ENCODE data around the gene CBY3. TPM values are rescaled to one million over a fixed set of nuclear protein-coding genes. Genes with fewer than 3 reads are reported as not detected.

Gene CBY3
- polyA plus RNA-seq, 1 donor (not counting 4 experiments of a cell fraction or from before 2014, with no cell fraction given) = not detected

DNA sequence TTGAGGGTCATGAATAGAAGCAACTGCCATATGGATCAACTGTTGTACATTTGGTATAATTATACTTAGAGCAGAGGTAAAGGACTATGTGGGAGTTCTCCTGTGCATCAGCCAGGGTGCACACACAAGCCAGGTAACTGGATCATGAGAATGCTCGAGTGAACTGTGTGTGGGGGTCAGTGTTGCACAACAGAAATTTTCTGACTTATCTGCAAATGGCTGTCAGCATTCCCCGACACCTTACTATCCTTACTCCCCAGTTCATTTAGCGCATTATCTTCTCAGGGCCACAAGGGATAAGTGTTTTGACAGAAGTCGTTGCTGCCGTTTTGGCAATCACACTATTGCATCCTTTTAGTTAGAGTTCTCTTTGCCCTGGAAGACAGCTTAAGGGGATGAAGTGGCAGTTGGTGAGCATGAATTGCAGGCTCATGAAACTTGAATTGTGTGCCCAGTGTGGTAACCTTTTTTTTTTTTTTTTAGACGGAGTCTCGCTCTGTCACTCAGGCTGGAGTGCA is 19.6 kb upstream of the CBY3 start:
- Histone ChIP-seq H4K20me1 (ENCODE audit: control insufficient read depth, extremely low read depth, insufficient read depth, low read length) (peaks cover 21% of the 10 kb centered on the region), H3K27ac (ENCODE audit: control insufficient read depth, insufficient read depth, low read length) (peak overlapping the region; percentile 99), H3K4me2 (ENCODE audit: control insufficient read depth, extremely low read depth, insufficient read depth, low read depth, low read length) (peak overlapping the region; percentile 96), H3K79me2 (ENCODE audit: control insufficient read depth, insufficient read depth, low read length) (peaks cover 64% of the 10 kb centered on the region), H3K27me3 (ENCODE audit: control insufficient read depth, extremely low read depth, insufficient read depth, low read length) (no peaks in the 10 kb centered on the region), H3K9me1 (ENCODE audit: control insufficient read depth, extremely low read depth, insufficient read depth, low read length) (no peaks in the 10 kb centered on the region), H3K9me3 (ENCODE audit: control insufficient read depth, low read depth, low read length) (no peaks in the 10 kb centered on the region), H2AFZ (ENCODE audit: control insufficient read depth, low read length) (no peak overlapping the region), H3K9ac (ENCODE audit: control insufficient read depth, extremely low read depth, insufficient read depth, low read length) (peak overlapping the region; percentile 100), H3K36me3 (ENCODE audit: control insufficient read depth in 2 of 2, extremely low read depth in 1 of 2, insufficient read depth in 2 of 2, low read length in 2 of 2) (peaks cover 11 to 21% of the 10 kb centered on the region in 2 experiments), H3K4me1 (ENCODE audit: control insufficient read depth, extremely low read depth, insufficient read depth, low read length) (peaks cover 9% of the 10 kb centered on the region), H3K4me3 (ENCODE audit: control insufficient read depth in 2 of 3, extremely low read depth in 1 of 3, insufficient read depth in 2 of 3, low read depth in 1 of 3, low read length in 3 of 3) (peak overlapping the region; percentile 62 to 100 (median 99))
- TF ChIP-seq, protein P1, sequence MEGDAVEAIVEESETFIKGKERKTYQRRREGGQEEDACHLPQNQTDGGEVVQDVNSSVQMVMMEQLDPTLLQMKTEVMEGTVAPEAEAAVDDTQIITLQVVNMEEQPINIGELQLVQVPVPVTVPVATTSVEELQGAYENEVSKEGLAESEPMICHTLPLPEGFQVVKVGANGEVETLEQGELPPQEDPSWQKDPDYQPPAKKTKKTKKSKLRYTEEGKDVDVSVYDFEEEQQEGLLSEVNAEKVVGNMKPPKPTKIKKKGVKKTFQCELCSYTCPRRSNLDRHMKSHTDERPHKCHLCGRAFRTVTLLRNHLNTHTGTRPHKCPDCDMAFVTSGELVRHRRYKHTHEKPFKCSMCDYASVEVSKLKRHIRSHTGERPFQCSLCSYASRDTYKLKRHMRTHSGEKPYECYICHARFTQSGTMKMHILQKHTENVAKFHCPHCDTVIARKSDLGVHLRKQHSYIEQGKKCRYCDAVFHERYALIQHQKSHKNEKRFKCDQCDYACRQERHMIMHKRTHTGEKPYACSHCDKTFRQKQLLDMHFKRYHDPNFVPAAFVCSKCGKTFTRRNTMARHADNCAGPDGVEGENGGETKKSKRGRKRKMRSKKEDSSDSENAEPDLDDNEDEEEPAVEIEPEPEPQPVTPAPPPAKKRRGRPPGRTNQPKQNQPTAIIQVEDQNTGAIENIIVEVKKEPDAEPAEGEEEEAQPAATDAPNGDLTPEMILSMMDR (optimal IDR thresholded peaks at IDR 0.05 in 1 of 3, IDR thresholded peaks at IDR 0.05 in 1 of 3, conservative IDR thresholded peaks at IDR 0.05 in 1 of 3; ENCODE audit: extremely low read depth in 1 of 3, insufficient read depth in 2 of 3, low read length in 3 of 3) = no peak
- no peak for TF ChIP-seq EZH2 (IDR thresholded peaks at IDR 0.05; ENCODE audit: low read length)
- dilution Hi-C loops (cut with MboI; ENCODE audit: extremely low pct_ligation_motif_present, low sequenced_read_pairs) = no loop called here
- no peak for FAIRE-seq
- DNase-seq (ENCODE audit: low read depth, low spot score) = no peak

DNA sequence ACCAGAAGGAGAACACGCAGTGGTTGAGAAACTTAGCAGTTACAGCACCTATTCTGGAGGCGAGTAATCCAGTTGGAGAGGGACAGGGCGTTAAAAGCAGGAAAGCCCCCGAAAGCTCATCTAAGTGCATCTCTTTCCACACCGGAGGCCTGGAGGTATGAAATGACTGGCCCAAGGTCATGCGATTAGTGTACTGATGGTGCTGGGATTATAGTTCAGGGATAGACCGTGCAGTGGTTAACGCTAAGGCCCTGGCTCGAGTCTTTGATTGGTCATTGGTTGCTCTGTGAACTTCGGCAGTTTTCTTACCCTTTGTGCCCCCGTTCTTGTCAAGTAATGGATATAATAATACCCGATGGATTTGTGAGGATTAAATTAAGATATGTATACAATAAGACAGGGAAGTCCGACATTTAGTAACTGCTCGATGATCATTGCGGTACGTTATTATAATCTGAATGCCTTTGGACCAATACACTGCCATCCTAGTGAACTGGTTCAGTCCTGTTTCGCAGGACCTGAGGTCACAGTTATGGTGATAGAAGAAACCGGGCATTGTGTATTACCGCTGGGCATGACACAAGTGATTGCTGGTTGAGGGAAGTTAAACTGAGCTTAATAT is 18.9 kb upstream of the CBY3 start:
- dilution Hi-C loops (cut with MboI; ENCODE audit: extremely low pct_ligation_motif_present, low sequenced_read_pairs) = no loop called here
- Histone ChIP-seq H3K27ac (ENCODE audit: control insufficient read depth, insufficient read depth, low read length) (peak overlapping the region; percentile 99), H2AFZ (ENCODE audit: control insufficient read depth, low read length) (peak overlapping the region; percentile 19), H3K9me3 (ENCODE audit: control insufficient read depth, low read depth, low read length) (no peaks in the 10 kb centered on the region), H3K4me3 (ENCODE audit: control insufficient read depth in 2 of 3, extremely low read depth in 1 of 3, insufficient read depth in 2 of 3, low read depth in 1 of 3, low read length in 3 of 3) (peak overlapping the region; percentile 62 to 100 (median 99)), H3K9me1 (ENCODE audit: control insufficient read depth, extremely low read depth, insufficient read depth, low read length) (no peaks in the 10 kb centered on the region), H3K27me3 (ENCODE audit: control insufficient read depth, extremely low read depth, insufficient read depth, low read length) (no peaks in the 10 kb centered on the region), H3K4me1 (ENCODE audit: control insufficient read depth, extremely low read depth, insufficient read depth, low read length) (peaks cover 9% of the 10 kb centered on the region), H3K9ac (ENCODE audit: control insufficient read depth, extremely low read depth, insufficient read depth, low read length) (peak overlapping the region; percentile 100), H3K36me3 (ENCODE audit: control insufficient read depth in 2 of 2, extremely low read depth in 1 of 2, insufficient read depth in 2 of 2, low read length in 2 of 2) (peaks cover 11 to 15% of the 10 kb centered on the region in 2 experiments), H3K79me2 (ENCODE audit: control insufficient read depth, insufficient read depth, low read length) (peaks cover 57% of the 10 kb centered on the region), H3K4me2 (ENCODE audit: control insufficient read depth, extremely low read depth, insufficient read depth, low read depth, low read length) (peak overlapping the region; percentile 96), H4K20me1 (ENCODE audit: control insufficient read depth, extremely low read depth, insufficient read depth, low read length) (peaks cover 20% of the 10 kb centered on the region)
- no peak for DNase-seq (ENCODE audit: low read depth, low spot score)
- no peak for TF ChIP-seq EZH2 (IDR thresholded peaks at IDR 0.05; ENCODE audit: low read length)
- TF ChIP-seq, protein P1 (optimal IDR thresholded peaks at IDR 0.05 in 1 of 3, IDR thresholded peaks at IDR 0.05 in 1 of 3, conservative IDR thresholded peaks at IDR 0.05 in 1 of 3; ENCODE audit: extremely low read depth in 1 of 3, insufficient read depth in 2 of 3, low read length in 3 of 3) = no peak
- FAIRE-seq = no peak
